Cardiac muscle cell (in vitro differentiated cells and primary cell): ENCODE results near the gene NOL8. TPM values are rescaled to one million over a fixed set of nuclear protein-coding genes. Genes with fewer than 3 reads are reported as not detected.
A peak's percentile ranks its signal among the peaks of the same experiment; 100 is the strongest.

Source experiments
- DNase-seq, 2 donors: peaks; one replicate each; pipeline versions ENCODE4 v3.0.0 to v3.0.0-alpha.2; 2010 to 2017; ENCODE audit warnings: low read depth in 1 of 2, low spot score in 1 of 2
- H3K27ac ChIP-seq: fragments of 200-600 bp; sonication (generic); 2 replicates; pipeline ENCODE4 v1.5.1; 2016
- H3K27me3 ChIP-seq: fragments of 200-600 bp; sonication (generic); 2 replicates; pipeline ENCODE4 v1.6.0; 2016; ENCODE audit warnings: control low read depth
- H3K36me3 ChIP-seq: fragments of 200-600 bp; sonication (generic); 2 replicates; pipeline ENCODE4 v1.5.1; 2016; ENCODE audit warnings: control low read depth
- H3K4me1 ChIP-seq: fragments of 200-600 bp; sonication (generic); 2 replicates; pipeline ENCODE4 v1.8.1; 2017; ENCODE audit warnings: low read depth, mild to moderate bottlenecking, mixed run types
- H3K4me3 ChIP-seq: fragments of 200-600 bp; sonication (generic); 2 replicates; pipeline ENCODE4 v1.5.1; 2016; ENCODE audit warnings: mild to moderate bottlenecking
- H3K9me3 ChIP-seq: fragments of 200-600 bp; sonication (generic); 2 replicates; pipeline ENCODE4 v1.5.1; 2017; ENCODE audit warnings: low read depth, mild to moderate bottlenecking, control low read depth
- CTCF ChIP-seq: IDR thresholded peaks from 2 replicates; pipeline ENCODE4 v1.5.1; 2012; ENCODE audit warnings: low read depth, mild to moderate bottlenecking, low read length
- polyA plus RNA-seq: library from polyadenylated mRNA; unstranded; fragments of >200 nt; fragmentation: Nextera tagmentation; extraction: Ambion mirVana; gene quantifications from 2 replicates; pipeline ENCODE4 v1.2.1, GENCODE V29; 2016
- total RNA-seq: library from RNA; depleted of rRNA; stranded (reverse); fragments of >200 nt; gene quantifications from 2 replicates; pipeline ENCODE4 v1.2.3, GENCODE V29; 2016

The NOL8 gene
- total and polyA plus RNA-seq, 2 experiments from 2014 or later: 15.1 to 21.6 TPM

DNA sequence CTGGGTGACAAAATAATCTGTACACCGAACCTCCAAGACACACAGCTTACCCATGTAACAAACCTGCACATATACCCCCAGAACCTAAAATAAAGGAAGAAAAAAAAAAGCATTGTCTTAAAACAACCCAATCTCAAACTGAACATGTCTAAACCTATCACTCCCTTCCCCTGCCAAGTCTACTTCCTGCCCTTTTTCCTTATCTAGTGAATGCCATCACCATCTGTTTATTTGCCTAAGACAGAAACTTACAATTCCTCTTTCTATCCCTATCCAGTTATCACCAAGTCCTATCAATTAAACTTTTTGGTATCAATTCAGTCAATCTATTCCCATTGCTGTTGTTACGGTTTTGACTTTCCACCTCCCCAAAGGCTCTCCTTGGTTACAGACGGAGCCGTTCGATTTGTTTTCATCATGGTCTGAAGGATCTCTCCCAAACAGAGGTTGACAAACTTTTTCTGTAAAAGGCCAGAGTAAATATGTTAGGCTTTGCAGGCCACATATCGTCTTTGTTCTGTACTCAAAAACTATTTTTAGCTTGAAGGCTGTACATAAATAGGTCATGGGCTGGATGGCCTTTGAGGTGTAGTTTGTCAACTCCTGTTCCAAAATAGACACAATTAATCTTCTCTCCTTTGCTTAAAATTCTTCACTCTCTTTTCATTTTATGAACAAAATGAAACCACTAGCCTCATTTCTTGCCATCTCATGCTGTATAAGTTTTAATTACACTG lies 12.1 kb downstream of the NOL8 start:
- Histone ChIP-seq H3K36me3 (peaks cover 41% of the 10 kb centered on the region), H3K9me3 (no peaks in the 10 kb centered on the region), H3K4me1 (peaks cover 16% of the 10 kb centered on the region), H3K4me3 (peak overlapping the region; percentile 0), H3K27me3 (no peaks in the 10 kb centered on the region), H3K27ac (peak overlapping the region; percentile 91)
- DNase-seq: peak in 1 of 2 donors; percentile 31
- no peak for TF ChIP-seq CTCF

DNA sequence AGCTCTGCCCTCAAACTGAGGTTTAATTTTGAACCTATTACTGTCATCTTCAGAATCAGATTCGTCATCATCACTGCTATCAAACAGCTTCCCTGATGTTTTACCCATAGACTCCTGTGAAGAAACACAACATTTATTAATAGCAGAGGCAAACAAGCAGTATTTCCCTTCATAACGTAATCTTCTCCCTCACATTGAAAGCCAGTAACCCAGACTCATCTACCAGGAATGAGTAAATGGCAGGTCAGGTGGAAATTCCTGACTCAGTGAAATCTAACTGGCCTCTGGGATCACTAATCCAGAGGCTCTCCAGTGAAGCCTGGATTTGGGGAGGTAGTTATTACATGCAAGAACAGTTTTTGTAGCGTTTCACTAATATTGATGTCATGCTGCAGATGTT lies 14.6 kb downstream of the NOL8 start:
- no peak for TF ChIP-seq CTCF
- Histone ChIP-seq H3K4me1 (peaks cover 16% of the 10 kb centered on the region), H3K27ac (no peak overlapping the region), H3K9me3 (no peaks in the 10 kb centered on the region), H3K27me3 (no peaks in the 10 kb centered on the region), H3K36me3 (peaks cover 47% of the 10 kb centered on the region), H3K4me3 (no peak overlapping the region)
- DNase-seq: no peak

DNA sequence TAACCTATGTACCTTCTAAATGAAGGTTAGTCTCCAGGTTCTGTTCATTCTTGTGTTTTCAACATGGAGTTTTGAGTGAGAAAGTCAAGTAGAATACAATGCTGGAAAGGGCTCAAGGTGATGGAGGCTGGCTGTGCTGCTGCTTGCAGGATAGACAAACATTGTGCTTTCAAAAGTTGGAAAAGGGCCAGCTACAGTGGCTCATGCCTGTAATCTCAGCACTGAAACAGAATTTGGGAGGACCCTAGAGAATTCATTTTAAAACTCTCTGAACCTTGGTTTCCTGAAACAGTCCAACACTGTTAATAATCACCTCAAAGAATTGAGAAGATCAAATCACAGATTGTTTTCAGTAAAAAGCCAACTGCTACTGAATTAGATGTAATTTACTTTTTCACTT lies 16.3 kb downstream of the NOL8 start:
- no peak overlapping the region for H3K27ac ChIP-seq
- peaks cover 12% of the 10 kb centered on the region for H3K4me1 ChIP-seq
- DNase-seq: peak in 1 of 2 donors; percentile 62
- no peak overlapping the region for H3K4me3 ChIP-seq
- H3K27me3 ChIP-seq: no peaks in the 10 kb centered on the region
- no peak for TF ChIP-seq CTCF
- H3K9me3 ChIP-seq: no peaks in the 10 kb centered on the region
- H3K36me3 ChIP-seq: peaks cover 61% of the 10 kb centered on the region

DNA sequence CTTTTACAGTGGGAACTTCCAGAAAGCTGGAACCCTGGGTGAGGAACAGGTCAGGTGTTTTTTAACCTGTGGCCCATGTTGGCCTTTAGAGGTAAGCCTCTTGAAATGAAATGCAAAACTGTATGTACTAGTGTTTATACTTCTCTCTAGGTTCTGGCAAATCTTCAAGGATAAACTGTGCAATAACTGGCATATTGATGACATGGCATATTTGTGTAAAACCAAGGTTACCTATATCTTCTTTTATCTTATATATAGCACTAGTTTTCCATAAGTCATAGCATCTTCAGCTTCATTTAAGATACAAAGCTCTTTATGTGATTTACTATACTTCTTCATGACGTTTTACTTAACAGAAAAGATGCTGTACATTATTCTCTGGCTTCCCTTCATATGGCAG lies 24.2 kb downstream of the NOL8 start:
- Histone ChIP-seq H3K4me1 (peaks cover 5% of the 10 kb centered on the region), H3K9me3 (no peaks in the 10 kb centered on the region), H3K36me3 (peaks cover 63% of the 10 kb centered on the region), H3K27ac (no peak overlapping the region), H3K4me3 (no peak overlapping the region), H3K27me3 (no peaks in the 10 kb centered on the region)
- no peak for DNase-seq
- no peak for TF ChIP-seq CTCF

DNA sequence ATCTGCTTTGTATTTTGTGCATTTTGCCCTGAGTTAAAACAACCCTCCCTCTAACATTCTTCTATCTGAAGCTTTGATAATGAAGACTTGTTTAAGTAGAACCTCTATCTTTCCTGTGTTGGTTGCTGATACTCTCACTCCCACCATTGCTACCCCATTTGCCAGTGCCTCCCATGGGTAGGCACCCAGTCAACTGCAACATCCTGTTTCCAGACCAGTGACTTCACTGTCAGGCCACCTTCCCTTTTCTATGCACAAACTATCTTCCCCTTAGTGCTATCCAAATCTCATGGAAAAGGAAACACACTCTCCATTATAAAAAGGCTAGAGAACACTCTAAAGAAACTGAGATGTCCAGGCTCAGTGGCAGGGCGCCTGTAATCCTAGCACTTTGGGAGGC lies 26.0 kb downstream of the NOL8 start:
- TF ChIP-seq CTCF: no peak
- Histone ChIP-seq H3K4me1 (peaks cover 24% of the 10 kb centered on the region), H3K36me3 (peaks cover 49% of the 10 kb centered on the region), H3K4me3 (no peak overlapping the region), H3K9me3 (no peaks in the 10 kb centered on the region), H3K27me3 (no peaks in the 10 kb centered on the region), H3K27ac (no peak overlapping the region)
- no peak for DNase-seq
